OCI-LY1 (cell line): ENCODE results near the gene ZNF524.

Experiments used
- H2AFZ ChIP-seq: fragments of 200-600 bp; sonication (generic), shearing (Covaris generic); 2 replicates; pipeline ENCODE4 v1.6.0; 2014; ENCODE audit warnings: antibody characterized with exemption, mild to moderate bottlenecking, low read length
- H3F3A ChIP-seq: fragments of 200-600 bp; sonication (generic), shearing (Covaris generic); 2 replicates; pipeline ENCODE4 v1.6.0; 2014; ENCODE audit warnings: mild to moderate bottlenecking, antibody characterized with exemption, low read length, moderate library complexity; ENCODE audit not compliant: insufficient read depth
- H3K27ac ChIP-seq: fragments of 200-600 bp; sonication (generic); 2 replicates; pipeline ENCODE4 v1.5.1; 2014; ENCODE audit warnings: low read length, mixed run types, mild to moderate bottlenecking, low read depth; ENCODE audit not compliant: poor library complexity, severe bottlenecking
- H3K27me3 ChIP-seq: fragments of 200-600 bp; sonication (generic); 2 replicates; pipeline ENCODE4 v1.6.0; 2014; ENCODE audit warnings: antibody characterized with exemption, mild to moderate bottlenecking, low read length, moderate library complexity; ENCODE audit not compliant: insufficient read depth
- H3K36me3 ChIP-seq: fragments of 200-600 bp; sonication (generic); 2 replicates; pipeline ENCODE4 v1.6.1; 2014; ENCODE audit warnings: mild to moderate bottlenecking, antibody characterized with exemption, low read length, moderate library complexity, mixed read lengths; ENCODE audit not compliant: insufficient read depth
- H3K4me1 ChIP-seq: fragments of 200-600 bp; sonication (generic); 2 replicates; pipeline ENCODE4 v1.5.1; 2014; ENCODE audit warnings: mild to moderate bottlenecking, low read length, moderate library complexity; ENCODE audit not compliant: insufficient read depth, severe bottlenecking
- H3K4me2 ChIP-seq: fragments of 200-600 bp; sonication (generic), shearing (Covaris generic); 2 replicates; pipeline ENCODE4 v1.6.1; 2014; ENCODE audit warnings: low read length
- H3K4me3 ChIP-seq: fragments of 200-600 bp; sonication (generic); 2 replicates; pipeline ENCODE4 v1.5.1; 2014; ENCODE audit warnings: low read length, low read depth, mild to moderate bottlenecking, mixed read lengths; ENCODE audit not compliant: poor library complexity, severe bottlenecking
- H3K79me2 ChIP-seq: fragments of 200-600 bp; shearing (Covaris generic); 2 replicates; pipeline ENCODE4 v1.6.1; 2016; ENCODE audit warnings: mixed run types, low read length, mixed read lengths; ENCODE audit not compliant: insufficient read depth
- H3K9ac ChIP-seq: fragments of 200-600 bp; sonication (generic), shearing (Covaris generic); 2 replicates; pipeline ENCODE4 v1.6.1; 2014; ENCODE audit warnings: mild to moderate bottlenecking, low read length, mixed read lengths
- H3K9me2 ChIP-seq: fragments of 200-600 bp; sonication (generic), shearing (Covaris generic); 2 replicates; pipeline ENCODE4 v1.6.1; 2014; ENCODE audit warnings: low read depth, mild to moderate bottlenecking, low read length, mixed read lengths
- H3K9me3 ChIP-seq: fragments of 200-600 bp; shearing (Covaris generic); 2 replicates; pipeline ENCODE4 v1.6.1; 2014; ENCODE audit warnings: low read length, mixed read lengths
- H4K20me1 ChIP-seq: fragments of 200-600 bp; sonication (generic), shearing (Covaris generic); 2 replicates; pipeline ENCODE4 v1.6.0; 2016; ENCODE audit warnings: mild to moderate bottlenecking, low read length; ENCODE audit not compliant: insufficient read depth
- CTCF ChIP-seq: fragments of 200-600 bp; sonication (generic), shearing (Covaris generic); IDR thresholded peaks from 2 replicates; pipeline ENCODE4 v1.5.1; 2017; ENCODE audit warnings: mild to moderate bottlenecking, antibody characterized with exemption, low read length, moderate library complexity, mixed read lengths
- EZH2 ChIP-seq: fragments of 200-600 bp; sonication (generic), shearing (Covaris generic); IDR thresholded peaks from 2 replicates; pipeline ENCODE4 v1.8.0; 2017; ENCODE audit warnings: borderline replicate concordance, mixed run types, mild to moderate bottlenecking, antibody characterized with exemption, low read length, moderate library complexity, mixed read lengths

The ZNF524 gene

GRCh38 chr19:55585658-55586339, 14.3 kb upstream of the ZNF524 start:
- Histone ChIP-seq H3K27ac (no peak overlapping the region), H2AFZ (no peak overlapping the region), H3F3A (no peaks in the 10 kb centered on the region), H3K27me3 (no peaks in the 10 kb centered on the region; the same call in 1 of the 2 replicates), H3K79me2 (no peaks in the 10 kb centered on the region), H3K9ac (no peak overlapping the region), H3K36me3 (no peaks in the 10 kb centered on the region), H3K4me1 (peaks cover 21% of the 10 kb centered on the region), H4K20me1 (no peaks in the 10 kb centered on the region), H3K9me3 (no peaks in the 10 kb centered on the region), H3K4me3 (peak overlapping the region; percentile 16), H3K4me2 (no peak overlapping the region; the same call in 1 of the 2 replicates), H3K9me2 (no peaks in the 10 kb centered on the region)
- TF ChIP-seq EZH2 = no peak
- TF ChIP-seq CTCF = no peak

DNA sequence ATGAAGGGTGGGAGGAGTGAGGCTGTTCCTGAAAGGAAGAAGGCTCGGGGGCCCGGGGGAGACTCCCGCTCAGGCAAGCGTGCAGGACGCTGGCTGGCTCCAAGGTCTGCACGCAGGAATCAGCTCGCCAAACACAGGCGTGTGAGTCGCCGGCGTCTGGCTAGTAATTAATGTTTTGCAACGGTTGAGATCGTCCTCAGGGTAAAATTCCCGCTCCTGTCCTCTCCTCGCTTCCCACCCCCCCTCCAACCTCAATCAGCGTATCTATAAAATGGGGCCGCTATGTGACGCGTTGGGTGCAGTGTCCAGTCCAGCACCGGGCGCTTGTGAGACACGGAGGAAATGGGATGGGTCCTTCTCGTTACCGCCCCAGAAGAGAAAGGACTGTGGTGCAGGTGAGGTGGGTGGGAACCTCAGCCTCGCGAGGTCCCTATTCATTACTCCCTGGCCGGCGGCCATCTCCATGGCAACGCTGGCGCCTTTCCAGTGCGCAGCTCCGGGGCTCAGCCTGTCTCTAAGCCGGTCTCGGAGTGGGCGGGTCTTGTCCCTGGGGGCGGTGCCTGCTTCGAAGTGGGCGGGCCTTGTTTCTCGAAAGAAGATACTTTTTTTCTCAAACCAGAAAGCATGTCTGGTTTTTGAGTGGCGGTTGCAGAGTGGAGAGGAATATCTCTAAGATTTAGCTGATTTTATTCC, 13.0 kb upstream of the ZNF524 start:
- no peak overlapping the region for H2AFZ ChIP-seq
- no peaks in the 10 kb centered on the region; the same call in 1 of the 2 replicates for H3K27me3 ChIP-seq
- no peaks in the 10 kb centered on the region for H3F3A ChIP-seq
- TF ChIP-seq EZH2 (no peak), CTCF (no peak)
- no peaks in the 10 kb centered on the region for H4K20me1 ChIP-seq
- H3K9me3 ChIP-seq = no peaks in the 10 kb centered on the region
- no peaks in the 10 kb centered on the region for H3K9me2 ChIP-seq
- H3K79me2 ChIP-seq = no peaks in the 10 kb centered on the region
- peak overlapping the region; percentile 55 for H3K4me2 ChIP-seq
- H3K4me1 ChIP-seq = peaks cover 15% of the 10 kb centered on the region
- H3K27ac ChIP-seq = no peak overlapping the region
- H3K4me3 ChIP-seq = peak overlapping the region; percentile 45
- no peak overlapping the region for H3K9ac ChIP-seq
- H3K36me3 ChIP-seq = no peaks in the 10 kb centered on the region

DNA sequence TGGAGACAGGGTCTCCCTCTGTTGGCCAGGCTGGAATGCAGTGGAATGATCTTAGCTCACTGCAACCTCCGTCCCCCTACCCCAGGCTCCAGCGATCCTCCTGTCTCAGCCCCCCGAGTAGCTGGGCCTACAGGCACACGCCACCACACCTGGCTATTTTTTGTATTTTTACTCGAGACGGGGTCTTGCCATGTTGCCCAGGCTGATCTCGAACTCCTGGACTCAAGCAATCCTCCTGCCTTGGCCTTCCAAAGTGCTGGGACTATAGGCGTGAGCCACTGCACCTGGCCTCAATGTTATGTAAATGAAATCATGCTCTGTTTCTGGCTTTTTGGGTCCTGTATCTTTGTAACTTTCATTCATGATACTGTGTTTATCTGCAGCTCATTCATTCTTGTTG, 11.3 kb upstream of the ZNF524 start:
- no peaks in the 10 kb centered on the region for H4K20me1 ChIP-seq
- H3K79me2 ChIP-seq = no peaks in the 10 kb centered on the region
- H3K4me1 ChIP-seq = peaks cover 15% of the 10 kb centered on the region
- TF ChIP-seq CTCF (no peak), EZH2 (no peak)
- H3K4me2 ChIP-seq = no peak overlapping the region
- no peak overlapping the region for H3K4me3 ChIP-seq
- no peaks in the 10 kb centered on the region for H3K36me3 ChIP-seq
- H2AFZ ChIP-seq = no peak overlapping the region
- H3F3A ChIP-seq = no peaks in the 10 kb centered on the region
- no peak overlapping the region for H3K9ac ChIP-seq
- no peaks in the 10 kb centered on the region for H3K9me3 ChIP-seq
- H3K27ac ChIP-seq = no peak overlapping the region
- no peaks in the 10 kb centered on the region; the same call in 1 of the 2 replicates for H3K27me3 ChIP-seq
- no peaks in the 10 kb centered on the region for H3K9me2 ChIP-seq
